ENCODE results near the gene TIAM1.

- TF ChIP-seq CTCF (IDR thresholded peaks at IDR 0.05), result no peak
- TF ChIP-seq POLR2A (IDR thresholded peaks at IDR 0.05), result no peak
These were observed 32.2 kb upstream of the TIAM1 start for GRCh38 chr21:31376301-31376700.

Measured in right lobe of liver (tissue), 4 donors.